Astrocyte of the spinal cord (primary cell): ENCODE data around the gene NYNRIN.
A peak's percentile ranks its signal among the peaks of the same experiment; 100 is the strongest.
"Not testable (repeated sequence)": the region's sequence is repeated elsewhere in the genome, so short reads cannot be mapped to it uniquely, and the experiment has no call there.

ENCODE experiments used
- DNase-seq: peaks from one replicate; pipeline ENCODE4 v3.0.0; 2011; ENCODE audit warnings: low read depth, low spot score
- H3K4me3 ChIP-seq: 2 replicates; pipeline ENCODE4 v1.5.1; 2011; ENCODE audit warnings: low read depth, mild to moderate bottlenecking, low read length, moderate library complexity
- in situ Hi-C: cut with HindIII; loops from 2 replicates; pipeline ENCODE4 v1.10.0; 2017; ENCODE audit warnings: low sequenced_read_pairs
- TF ChIP-seq, protein P1 (sequence below): IDR thresholded peaks from 2 replicates; pipeline ENCODE4 v1.5.1; 2012; ENCODE audit warnings: low read depth, mild to moderate bottlenecking, low read length, inconsistent platforms

NYNRIN gene

DNA sequence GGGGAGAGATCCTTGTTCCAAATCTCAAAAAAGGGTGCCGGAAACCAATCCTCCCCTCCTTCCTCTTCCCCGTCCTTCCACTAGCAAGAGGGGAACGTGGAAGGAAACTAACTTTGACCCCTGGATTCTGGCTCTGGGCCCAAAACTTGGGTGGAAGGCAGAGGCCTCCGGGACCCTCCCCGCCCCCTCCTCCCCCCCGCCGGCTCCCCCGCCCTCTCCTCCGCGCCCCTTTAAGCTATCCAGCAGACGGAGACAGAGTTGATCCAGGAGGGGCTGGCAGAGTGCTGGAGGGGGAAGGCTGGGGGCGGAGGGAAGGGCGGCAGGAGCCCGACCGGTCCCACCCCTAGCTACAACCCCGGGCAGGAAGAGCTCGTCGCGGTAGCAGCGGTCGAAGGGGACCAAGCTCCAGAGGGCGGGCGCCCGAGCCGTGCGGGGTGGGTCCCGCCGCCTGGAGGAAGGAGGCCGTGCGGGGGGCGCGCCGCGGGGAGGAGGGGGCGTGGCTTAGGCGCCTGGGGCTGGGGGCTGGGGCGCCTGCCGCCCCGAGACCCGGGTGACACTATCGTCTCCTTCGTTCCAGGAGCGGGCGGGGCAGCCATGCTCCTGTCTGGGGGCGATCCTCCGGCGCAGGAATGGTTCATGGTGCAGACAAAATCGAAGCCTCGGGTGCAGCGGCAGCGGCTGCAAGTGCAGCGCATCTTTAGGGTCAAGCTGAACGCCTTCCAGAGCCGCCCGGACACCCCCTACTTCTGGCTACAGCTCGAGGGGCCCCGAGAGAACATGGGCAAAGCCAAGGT lies at the start of gene NYNRIN:
Gene NYNRIN (plus strand): TSS at position 351 of the 794 bp plus-strand sequence. CDS start 244 bp downstream, at position 595.
- TF ChIP-seq, protein P1, sequence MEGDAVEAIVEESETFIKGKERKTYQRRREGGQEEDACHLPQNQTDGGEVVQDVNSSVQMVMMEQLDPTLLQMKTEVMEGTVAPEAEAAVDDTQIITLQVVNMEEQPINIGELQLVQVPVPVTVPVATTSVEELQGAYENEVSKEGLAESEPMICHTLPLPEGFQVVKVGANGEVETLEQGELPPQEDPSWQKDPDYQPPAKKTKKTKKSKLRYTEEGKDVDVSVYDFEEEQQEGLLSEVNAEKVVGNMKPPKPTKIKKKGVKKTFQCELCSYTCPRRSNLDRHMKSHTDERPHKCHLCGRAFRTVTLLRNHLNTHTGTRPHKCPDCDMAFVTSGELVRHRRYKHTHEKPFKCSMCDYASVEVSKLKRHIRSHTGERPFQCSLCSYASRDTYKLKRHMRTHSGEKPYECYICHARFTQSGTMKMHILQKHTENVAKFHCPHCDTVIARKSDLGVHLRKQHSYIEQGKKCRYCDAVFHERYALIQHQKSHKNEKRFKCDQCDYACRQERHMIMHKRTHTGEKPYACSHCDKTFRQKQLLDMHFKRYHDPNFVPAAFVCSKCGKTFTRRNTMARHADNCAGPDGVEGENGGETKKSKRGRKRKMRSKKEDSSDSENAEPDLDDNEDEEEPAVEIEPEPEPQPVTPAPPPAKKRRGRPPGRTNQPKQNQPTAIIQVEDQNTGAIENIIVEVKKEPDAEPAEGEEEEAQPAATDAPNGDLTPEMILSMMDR = no peak
- peak; percentile 24 for DNase-seq
- in situ Hi-C loops = no loop called here
- H3K4me3 ChIP-seq = peak within 1 kb of the TSS; percentile 60

DNA sequence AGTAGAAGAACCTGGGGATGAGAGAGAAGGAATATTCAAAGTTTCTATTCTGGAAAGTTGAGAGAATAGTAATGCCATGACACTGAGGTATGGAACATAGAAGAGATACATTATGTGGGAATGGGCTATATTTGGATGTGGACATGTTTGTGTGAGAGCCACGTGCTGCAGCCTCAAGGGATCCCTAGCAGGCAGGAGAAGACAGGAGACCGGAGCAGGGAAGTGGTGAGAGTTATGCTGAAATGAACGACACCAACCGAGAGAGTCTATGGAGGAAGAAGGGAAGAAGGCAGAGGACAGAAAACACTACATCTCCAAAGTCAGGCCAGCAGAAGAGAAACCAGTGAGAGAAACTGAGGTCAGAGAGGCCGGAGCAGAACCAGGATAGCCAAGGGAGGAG lies 49.1 kb upstream of the NYNRIN start:
- in situ Hi-C loops = no loop called here
- TF ChIP-seq, protein P1 = no peak
- no peak for DNase-seq
- no peak overlapping the region for H3K4me3 ChIP-seq

DNA sequence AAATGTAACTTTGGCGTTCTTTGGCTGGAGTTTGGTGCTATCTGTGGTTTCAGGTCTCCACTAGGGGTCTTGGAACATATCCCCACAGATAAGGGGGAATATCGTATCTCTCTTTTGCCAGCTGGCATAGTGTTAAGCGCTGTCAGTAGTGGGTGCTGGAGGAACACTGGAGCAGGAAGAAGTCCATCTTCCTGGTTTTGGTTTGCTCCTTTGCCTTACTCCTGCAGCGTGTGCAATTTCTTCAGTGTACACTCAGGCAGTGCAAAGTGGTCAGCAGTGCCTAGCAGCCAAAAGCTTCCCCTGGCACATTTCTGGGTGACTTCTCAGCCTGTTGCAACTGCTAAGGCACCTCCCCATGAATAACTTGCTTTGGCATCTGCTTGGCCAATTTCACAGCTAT lies 47.3 kb upstream of the NYNRIN start:
- TF ChIP-seq, protein P1 = peak; percentile 11
- DNase-seq = no peak

DNA sequence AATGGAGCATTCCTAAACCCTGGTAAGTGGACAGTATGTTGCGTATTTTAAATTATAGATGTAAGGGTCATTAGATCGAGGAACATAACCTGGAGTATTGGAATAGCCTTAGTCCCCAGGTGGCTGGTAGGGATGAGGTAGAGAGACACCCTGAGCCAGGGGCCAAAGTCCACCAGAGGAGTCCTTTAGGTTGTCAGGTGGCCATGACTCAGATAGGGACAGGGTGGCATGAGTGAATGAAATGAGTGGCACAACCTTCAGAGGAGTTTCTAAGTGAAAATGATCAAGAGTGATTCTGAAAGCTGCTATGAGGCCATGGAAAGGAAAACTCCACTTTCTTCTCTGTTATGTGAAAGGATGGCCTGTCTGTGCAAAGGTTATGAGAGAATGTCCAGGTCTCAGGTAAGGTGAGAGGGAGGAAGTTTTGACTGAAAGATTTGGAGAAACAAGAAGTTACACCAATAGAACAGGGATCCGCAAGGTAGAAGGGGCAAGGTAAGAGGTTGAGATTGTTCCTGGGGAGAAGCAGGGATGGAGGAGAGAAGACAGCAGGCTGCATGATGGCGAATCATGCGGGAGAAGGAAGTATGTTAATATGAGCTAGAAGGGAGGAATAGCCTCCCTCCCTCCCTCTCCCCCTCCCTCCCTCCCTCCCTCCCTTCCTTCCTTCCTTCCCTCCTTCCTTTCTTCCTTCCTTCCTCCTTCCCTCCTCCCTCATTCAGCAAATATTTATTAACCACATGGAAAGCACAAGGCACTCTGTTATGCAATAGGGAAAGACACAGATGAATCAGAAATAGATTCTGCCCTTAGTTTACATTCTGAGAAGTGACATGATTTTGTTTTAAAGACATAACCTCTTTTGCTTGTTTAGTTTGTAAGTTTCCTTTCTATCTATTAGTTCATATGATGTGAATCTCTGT lies 45.0 kb upstream of the NYNRIN start:
- in situ Hi-C loops = no loop called here
- no peak for DNase-seq
- TF ChIP-seq, protein P1 = no peak
- no peak overlapping the region for H3K4me3 ChIP-seq

More for the DNA sequence above, 47.3 kb upstream of the NYNRIN start:
- no peak overlapping the region for H3K4me3 ChIP-seq
- in situ Hi-C loops = no loop called here

- DNase-seq, in situ Hi-C loops, H3K4me3 ChIP-seq: not testable (repeated sequence)
Measured at GRCh38 chr14:24354482-24354825, 44.3 kb upstream of the NYNRIN start.

GRCh38 chr14:24355009-24355408 lies 43.8 kb upstream of the NYNRIN start:
- in situ Hi-C loops = no loop called here

More at GRCh38 chr14:24355009-24355408, 43.8 kb upstream of the NYNRIN start:
- DNase-seq = no peak
- H3K4me3 ChIP-seq = no peak overlapping the region
- TF ChIP-seq, protein P1 = no peak
